ENCODE measurements around the gene PLA2G2E. TPM values are rescaled to one million over a fixed set of nuclear protein-coding genes. Genes with fewer than 3 reads are reported as not detected.

PLA2G2E gene
- total and polyA plus RNA-seq, 4 donors = not detected

DNA sequence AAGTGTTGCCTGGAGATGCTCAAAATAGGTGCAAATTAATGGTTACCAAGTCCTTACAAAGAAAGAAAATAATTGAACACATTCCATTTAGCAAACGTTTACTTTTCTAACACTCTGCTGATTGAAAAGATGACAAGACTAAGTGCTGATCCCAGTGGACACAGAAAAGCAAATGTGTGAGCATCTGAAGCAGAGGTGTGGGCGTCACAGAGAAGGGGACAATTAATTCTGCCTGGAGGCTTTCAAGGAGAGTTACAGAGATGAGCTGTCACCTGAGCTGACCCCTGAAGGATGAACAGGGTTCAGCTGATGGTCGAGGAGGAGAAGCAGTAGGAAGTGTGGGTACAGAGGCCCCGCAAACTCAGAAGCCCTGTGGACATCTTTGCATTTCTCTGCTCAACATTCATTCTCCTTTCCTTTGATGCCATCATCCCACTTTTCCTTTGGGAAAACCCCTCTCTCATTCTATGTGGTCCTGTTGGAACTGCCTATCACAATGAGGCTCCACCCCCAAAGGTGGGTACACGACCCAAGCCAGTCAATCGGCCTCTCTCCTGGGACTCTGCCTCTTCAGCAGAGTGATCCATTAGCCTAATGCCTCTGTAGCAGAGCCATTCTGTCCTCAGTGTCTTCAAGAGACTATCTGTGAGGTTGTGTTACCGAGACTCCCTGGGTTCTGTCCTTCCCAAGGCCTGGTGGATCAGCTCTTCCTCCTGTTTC, 17.2 kb upstream of the PLA2G2E start:
- Histone ChIP-seq H3K27me3 (ENCODE audit: control insufficient read depth in 4 of 4, insufficient read depth in 4 of 4, low read length in 3 of 4) (no peaks in the 10 kb centered on the region), H3K9ac (ENCODE audit: low read depth in 1 of 2, low read length in 2 of 2) (no peak overlapping the region), H3K27ac (ENCODE audit: low read depth in 1 of 2, low read length in 2 of 2) (no peak overlapping the region), H3K4me1 (ENCODE audit: control insufficient read depth in 4 of 4, insufficient read depth in 4 of 4, low read length in 3 of 4) (no peaks in the 10 kb centered on the region), H3K9me3 (ENCODE audit: control insufficient read depth in 4 of 4, low read length in 3 of 4) (peaks cover 0 to 4% (median 0%) of the 10 kb centered on the region in 4 donors), H3K4me3 (ENCODE audit: low read depth in 1 of 3, low read length in 3 of 3) (no peak overlapping the region), H3K36me3 (ENCODE audit: control insufficient read depth in 4 of 4, insufficient read depth in 3 of 4, low read depth in 1 of 4, low read length in 3 of 4) (no peaks in the 10 kb centered on the region)
- 65% methylated on average over 7 of the region's 7 CpGs for WGBS
- TF ChIP-seq GABPA (IDR thresholded peaks at IDR 0.05 in 1 of 2, conservative IDR thresholded peaks at IDR 0.05 in 1 of 2) (no peak), YY1 (IDR thresholded peaks at IDR 0.05) (no peak), FOXA2 (IDR thresholded peaks at IDR 0.05) (no peak), RXRA (IDR thresholded peaks at IDR 0.05) (no peak), JUND (IDR thresholded peaks at IDR 0.05) (no peak), TAF1 (conservative IDR thresholded peaks at IDR 0.05) (no peak), SP1 (IDR thresholded peaks at IDR 0.05) (no peak), EGR1 (IDR thresholded peaks at IDR 0.05; ENCODE audit: low read depth in 2 of 2) (no peak)
- TF ChIP-seq, protein P1, sequence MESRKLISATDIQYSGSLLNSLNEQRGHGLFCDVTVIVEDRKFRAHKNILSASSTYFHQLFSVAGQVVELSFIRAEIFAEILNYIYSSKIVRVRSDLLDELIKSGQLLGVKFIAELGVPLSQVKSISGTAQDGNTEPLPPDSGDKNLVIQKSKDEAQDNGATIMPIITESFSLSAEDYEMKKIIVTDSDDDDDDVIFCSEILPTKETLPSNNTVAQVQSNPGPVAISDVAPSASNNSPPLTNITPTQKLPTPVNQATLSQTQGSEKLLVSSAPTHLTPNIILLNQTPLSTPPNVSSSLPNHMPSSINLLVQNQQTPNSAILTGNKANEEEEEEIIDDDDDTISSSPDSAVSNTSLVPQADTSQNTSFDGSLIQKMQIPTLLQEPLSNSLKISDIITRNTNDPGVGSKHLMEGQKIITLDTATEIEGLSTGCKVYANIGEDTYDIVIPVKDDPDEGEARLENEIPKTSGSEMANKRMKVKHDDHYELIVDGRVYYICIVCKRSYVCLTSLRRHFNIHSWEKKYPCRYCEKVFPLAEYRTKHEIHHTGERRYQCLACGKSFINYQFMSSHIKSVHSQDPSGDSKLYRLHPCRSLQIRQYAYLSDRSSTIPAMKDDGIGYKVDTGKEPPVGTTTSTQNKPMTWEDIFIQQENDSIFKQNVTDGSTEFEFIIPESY (IDR thresholded peaks at IDR 0.05) = no peak
- no peak for DNase-seq (ENCODE audit: low spot score)

DNA sequence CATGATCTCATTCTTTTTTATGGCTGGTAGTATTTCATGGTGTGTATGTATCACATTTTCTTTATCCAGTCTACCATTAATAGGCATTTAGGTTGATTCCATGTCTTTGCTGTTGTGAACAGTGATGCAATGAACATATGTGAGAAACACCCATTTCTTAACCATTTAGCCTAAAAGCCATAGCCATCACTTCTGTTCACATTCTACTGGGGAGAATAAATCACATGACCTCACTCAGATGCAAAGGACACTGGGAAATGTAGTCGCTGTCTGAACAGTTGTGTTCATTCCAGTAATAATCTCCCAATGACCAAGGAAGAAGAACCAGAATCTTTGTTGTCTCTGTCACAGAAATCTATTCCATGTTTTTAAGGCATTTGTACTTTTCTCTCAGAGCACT, 15.1 kb upstream of the PLA2G2E start:
- H3K27me3 ChIP-seq (ENCODE audit: control insufficient read depth in 4 of 4, insufficient read depth in 4 of 4, low read length in 3 of 4) = no peaks in the 10 kb centered on the region
- no peaks in the 10 kb centered on the region for H3K4me1 ChIP-seq (ENCODE audit: control insufficient read depth in 4 of 4, insufficient read depth in 4 of 4, low read length in 3 of 4)
- no peak overlapping the region for H3K9ac ChIP-seq (ENCODE audit: low read depth in 1 of 2, low read length in 2 of 2)
- no peak overlapping the region for H3K27ac ChIP-seq (ENCODE audit: low read depth in 1 of 2, low read length in 2 of 2)
- 89% methylated on average over 1 of the region's 1 CpG for WGBS
- H3K36me3 ChIP-seq (ENCODE audit: control insufficient read depth in 4 of 4, insufficient read depth in 3 of 4, low read depth in 1 of 4, low read length in 3 of 4) = no peaks in the 10 kb centered on the region
- no peak overlapping the region for H3K4me3 ChIP-seq (ENCODE audit: low read depth in 1 of 3, low read length in 3 of 3)
- DNase-seq (ENCODE audit: low spot score) = no peak
- TF ChIP-seq, protein P2, sequence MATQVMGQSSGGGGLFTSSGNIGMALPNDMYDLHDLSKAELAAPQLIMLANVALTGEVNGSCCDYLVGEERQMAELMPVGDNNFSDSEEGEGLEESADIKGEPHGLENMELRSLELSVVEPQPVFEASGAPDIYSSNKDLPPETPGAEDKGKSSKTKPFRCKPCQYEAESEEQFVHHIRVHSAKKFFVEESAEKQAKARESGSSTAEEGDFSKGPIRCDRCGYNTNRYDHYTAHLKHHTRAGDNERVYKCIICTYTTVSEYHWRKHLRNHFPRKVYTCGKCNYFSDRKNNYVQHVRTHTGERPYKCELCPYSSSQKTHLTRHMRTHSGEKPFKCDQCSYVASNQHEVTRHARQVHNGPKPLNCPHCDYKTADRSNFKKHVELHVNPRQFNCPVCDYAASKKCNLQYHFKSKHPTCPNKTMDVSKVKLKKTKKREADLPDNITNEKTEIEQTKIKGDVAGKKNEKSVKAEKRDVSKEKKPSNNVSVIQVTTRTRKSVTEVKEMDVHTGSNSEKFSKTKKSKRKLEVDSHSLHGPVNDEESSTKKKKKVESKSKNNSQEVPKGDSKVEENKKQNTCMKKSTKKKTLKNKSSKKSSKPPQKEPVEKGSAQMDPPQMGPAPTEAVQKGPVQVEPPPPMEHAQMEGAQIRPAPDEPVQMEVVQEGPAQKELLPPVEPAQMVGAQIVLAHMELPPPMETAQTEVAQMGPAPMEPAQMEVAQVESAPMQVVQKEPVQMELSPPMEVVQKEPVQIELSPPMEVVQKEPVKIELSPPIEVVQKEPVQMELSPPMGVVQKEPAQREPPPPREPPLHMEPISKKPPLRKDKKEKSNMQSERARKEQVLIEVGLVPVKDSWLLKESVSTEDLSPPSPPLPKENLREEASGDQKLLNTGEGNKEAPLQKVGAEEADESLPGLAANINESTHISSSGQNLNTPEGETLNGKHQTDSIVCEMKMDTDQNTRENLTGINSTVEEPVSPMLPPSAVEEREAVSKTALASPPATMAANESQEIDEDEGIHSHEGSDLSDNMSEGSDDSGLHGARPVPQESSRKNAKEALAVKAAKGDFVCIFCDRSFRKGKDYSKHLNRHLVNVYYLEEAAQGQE (IDR thresholded peaks at IDR 0.05) = no peak
- peaks cover 0 to 4% (median 0%) of the 10 kb centered on the region in 4 donors for H3K9me3 ChIP-seq (ENCODE audit: control insufficient read depth in 4 of 4, low read length in 3 of 4)

DNA sequence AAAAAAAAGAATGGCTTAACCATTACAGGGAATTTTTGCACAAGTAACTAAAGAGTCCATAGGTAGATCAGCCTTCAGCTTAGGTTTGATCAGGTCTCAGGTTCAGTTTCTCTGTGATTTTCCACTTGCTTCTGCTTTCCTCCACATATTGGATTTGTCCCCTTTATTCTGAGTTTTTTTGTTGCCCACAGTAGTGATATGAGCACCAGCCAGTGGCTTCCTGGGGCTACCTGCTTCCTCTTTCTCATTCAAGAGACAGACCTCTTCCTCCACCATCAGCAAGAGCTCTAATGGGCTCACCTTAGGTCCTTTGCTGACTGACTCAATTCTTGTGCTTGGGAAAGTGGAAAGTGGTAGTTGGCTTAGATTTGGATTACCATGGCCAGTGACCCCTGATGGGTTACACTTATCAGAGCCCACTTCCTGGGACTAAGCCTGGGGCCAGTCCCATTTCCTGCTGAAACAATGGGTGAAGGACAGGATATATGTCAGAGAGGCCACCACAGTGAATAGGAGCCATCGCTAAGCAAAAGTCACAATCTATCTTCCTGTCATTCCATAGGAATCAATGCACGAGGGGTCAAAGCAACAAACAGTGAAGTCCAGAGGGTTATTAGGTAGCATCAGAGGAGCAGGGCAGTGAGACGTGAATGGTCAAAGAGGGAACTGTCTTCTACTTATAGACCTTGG, 12.8 kb upstream of the PLA2G2E start:
- no peaks in the 10 kb centered on the region for H3K4me1 ChIP-seq (ENCODE audit: control insufficient read depth in 4 of 4, insufficient read depth in 4 of 4, low read length in 3 of 4)
- H3K27ac ChIP-seq (ENCODE audit: low read depth in 1 of 2, low read length in 2 of 2) = no peak overlapping the region
- WGBS = 79% methylated on average over 3 of the region's 3 CpGs
- H3K4me3 ChIP-seq (ENCODE audit: low read depth in 1 of 3, low read length in 3 of 3) = no peak overlapping the region
- no peaks in the 10 kb centered on the region for H3K36me3 ChIP-seq (ENCODE audit: control insufficient read depth in 4 of 4, insufficient read depth in 3 of 4, low read depth in 1 of 4, low read length in 3 of 4)
- DNase-seq (ENCODE audit: low spot score) = no peak
- no peaks in the 10 kb centered on the region for H3K27me3 ChIP-seq (ENCODE audit: control insufficient read depth in 4 of 4, insufficient read depth in 4 of 4, low read length in 3 of 4)
- TF ChIP-seq, protein P3, sequence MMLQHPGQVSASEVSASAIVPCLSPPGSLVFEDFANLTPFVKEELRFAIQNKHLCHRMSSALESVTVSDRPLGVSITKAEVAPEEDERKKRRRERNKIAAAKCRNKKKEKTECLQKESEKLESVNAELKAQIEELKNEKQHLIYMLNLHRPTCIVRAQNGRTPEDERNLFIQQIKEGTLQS (IDR thresholded peaks at IDR 0.05) = no peak
- TF ChIP-seq GABPA (IDR thresholded peaks at IDR 0.05 in 1 of 2, conservative IDR thresholded peaks at IDR 0.05 in 1 of 2) (no peak), NR2F2 (IDR thresholded peaks at IDR 0.05) (peak; percentile 92)
- peaks cover 0 to 20% (median 8%) of the 10 kb centered on the region in 4 donors for H3K9me3 ChIP-seq (ENCODE audit: control insufficient read depth in 4 of 4, low read length in 3 of 4)
- H3K9ac ChIP-seq (ENCODE audit: low read depth in 1 of 2, low read length in 2 of 2) = no peak overlapping the region
